PC-9 (cell line): ENCODE measurements around the gene FERMT1. TPM values are rescaled to one million over a fixed set of nuclear protein-coding genes. Genes with fewer than 3 reads are reported as not detected.

Source experiments
- BruUV-seq: library from RNA; stranded (reverse); fragments of 400-500 nt; replicated peaks from 2 replicates; lab custom pipeline; 2021; lab: Mats Ljungman, UMichigan
- CTCF ChIA-PET: fragments of 300-600 bp; sonication (Branson Sonifier 250); formaldehyde crosslinking; loops from one replicate; lab custom pipeline; 2022; ENCODE audit warnings: antibody characterized with exemption; lab: Charles Lee
- POLR2A ChIA-PET: fragments of 300-600 bp; sonication (Branson Sonifier 250); formaldehyde crosslinking; loops from one replicate; lab custom pipeline; 2022; ENCODE audit warnings: antibody characterized with exemption; ENCODE audit not compliant: unreplicated experiment; lab: Charles Lee
- DNase-seq, 2 experiments: peaks; one replicate each; pipeline versions ENCODE4 v3.0.0 to v3.0.0-alpha.2; 2015 to 2022; ENCODE audit warnings: mixed read lengths in 1 of 2
- H2AFZ ChIP-seq: fragments of 200-600 bp; sonication (generic); 2 replicates; pipeline ENCODE4 v1.8.1; 2017; ENCODE audit warnings: antibody characterized with exemption
- H3F3A ChIP-seq: fragments of 200-600 bp; sonication (generic); 2 replicates; pipeline ENCODE4 v1.8.1; 2017; ENCODE audit warnings: antibody characterized with exemption, mild to moderate bottlenecking, low read depth; ENCODE audit not compliant: insufficient read depth
- H3K27ac ChIP-seq: fragments of 200-600 bp; sonication (generic); 2 replicates; pipeline ENCODE4 v1.6.1; 2016; ENCODE audit warnings: mixed run types
- H3K27me3 ChIP-seq: fragments of 200-600 bp; sonication (generic); 2 replicates; pipeline ENCODE4 v1.6.1; 2016; ENCODE audit warnings: low read depth, mixed run types; ENCODE audit not compliant: insufficient read depth
- H3K36me3 ChIP-seq: fragments of 200-600 bp; sonication (generic); 2 replicates; pipeline ENCODE4 v1.6.1; 2016; ENCODE audit warnings: low read depth, mixed run types
- H3K4me1 ChIP-seq: fragments of 200-600 bp; sonication (generic); replicated peaks from 2 replicates; pipeline ENCODE4 v1.6.1; 2016; ENCODE audit warnings: mixed run types; ENCODE audit not compliant: insufficient read depth
- H3K4me2 ChIP-seq: fragments of 200-600 bp; sonication (generic); 2 replicates; pipeline ENCODE4 v1.6.1; 2017; ENCODE audit warnings: mixed run types
- H3K4me3 ChIP-seq: fragments of 200-600 bp; sonication (generic); 2 replicates; pipeline ENCODE4 v1.6.1; 2016; ENCODE audit warnings: mixed run types
- H3K79me2 ChIP-seq: fragments of 200-600 bp; sonication (generic); 2 replicates; pipeline ENCODE4 v1.6.1; 2017; ENCODE audit warnings: low read depth, mixed run types
- H3K9me2 ChIP-seq: fragments of 200-600 bp; sonication (generic); 2 replicates; pipeline ENCODE4 v1.8.1; 2017; ENCODE audit warnings: mild to moderate bottlenecking; ENCODE audit not compliant: insufficient read depth
- H3K9me3 ChIP-seq: fragments of 200-600 bp; sonication (generic); 2 replicates; pipeline ENCODE4 v1.8.1; 2016; ENCODE audit warnings: low read depth; ENCODE audit not compliant: insufficient read depth
- H4K20me1 ChIP-seq: fragments of 200-600 bp; sonication (generic); 2 replicates; pipeline ENCODE4 v1.8.1; 2017; ENCODE audit not compliant: insufficient read depth
- EZH2 ChIP-seq: fragments of 200-600 bp; sonication (generic); IDR thresholded peaks from 2 replicates; pipeline ENCODE4 v1.8.0; 2017; ENCODE audit warnings: antibody characterized with exemption, low read depth
- intact Hi-C: fragments of 100-400 bp; cut with micrococcal nuclease; formaldehyde crosslinking; loops from one replicate; pipeline ENCODE4 v1.10.0; 2022; ENCODE audit not compliant: unreplicated experiment
- total RNA-seq: library from RNA; stranded (reverse); gene quantifications from 2 replicates; pipeline ENCODE4 v1.2.3, GENCODE V29; 2021
- TF ChIP-seq, protein P1 (sequence below): fragments of 200-600 bp; sonication (generic); conservative IDR thresholded peaks from 2 replicates; pipeline ENCODE4 v1.6.1; 2017; ENCODE audit warnings: mixed run types, antibody characterized with exemption, mild to moderate bottlenecking, moderate library complexity

Gene FERMT1
- total RNA-seq, 1 experiment from 2014 or later = 20.6 TPM

DNA sequence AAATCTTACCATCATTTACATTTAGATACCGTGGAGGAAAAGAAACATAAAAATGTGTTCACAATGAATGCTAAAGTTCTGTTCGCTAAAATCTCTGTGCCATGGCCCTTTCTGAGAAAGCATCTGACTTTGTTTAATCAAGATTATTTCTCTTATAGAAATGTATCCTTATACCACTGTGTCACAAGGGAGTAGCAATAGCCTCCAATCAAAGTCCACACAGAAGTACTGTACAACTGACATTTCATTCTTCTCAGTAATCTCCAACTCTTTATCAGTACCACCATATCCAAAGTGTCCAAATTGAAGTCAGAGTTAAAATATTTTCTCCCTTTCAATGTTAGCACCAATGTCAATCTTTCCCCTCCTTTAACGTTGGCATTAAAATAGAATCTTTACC is 6.1 kb downstream of the FERMT1 start:
- intact Hi-C loops = no loop called here
- peaks cover 29% of the 10 kb centered on the region for H3K79me2 ChIP-seq
- H3F3A ChIP-seq = peaks cover 18% of the 10 kb centered on the region
- H3K27me3 ChIP-seq = no peaks in the 10 kb centered on the region
- H3K9me2 ChIP-seq = no peaks in the 10 kb centered on the region
- ChIA-PET POLR2A (no interaction called here), CTCF (no interaction called here)
- no peak for DNase-seq
- H3K4me1 ChIP-seq = peaks cover 23% of the 10 kb centered on the region
- H3K36me3 ChIP-seq = peaks cover 61% of the 10 kb centered on the region
- no peak overlapping the region for H3K27ac ChIP-seq
- no peak overlapping the region for H3K4me3 ChIP-seq
- no TSS peak for BruUV-seq
- no peaks in the 10 kb centered on the region for H4K20me1 ChIP-seq
- H3K9me3 ChIP-seq = peaks cover 13% of the 10 kb centered on the region
- no peak for TF ChIP-seq EZH2
- TF ChIP-seq, protein P1, sequence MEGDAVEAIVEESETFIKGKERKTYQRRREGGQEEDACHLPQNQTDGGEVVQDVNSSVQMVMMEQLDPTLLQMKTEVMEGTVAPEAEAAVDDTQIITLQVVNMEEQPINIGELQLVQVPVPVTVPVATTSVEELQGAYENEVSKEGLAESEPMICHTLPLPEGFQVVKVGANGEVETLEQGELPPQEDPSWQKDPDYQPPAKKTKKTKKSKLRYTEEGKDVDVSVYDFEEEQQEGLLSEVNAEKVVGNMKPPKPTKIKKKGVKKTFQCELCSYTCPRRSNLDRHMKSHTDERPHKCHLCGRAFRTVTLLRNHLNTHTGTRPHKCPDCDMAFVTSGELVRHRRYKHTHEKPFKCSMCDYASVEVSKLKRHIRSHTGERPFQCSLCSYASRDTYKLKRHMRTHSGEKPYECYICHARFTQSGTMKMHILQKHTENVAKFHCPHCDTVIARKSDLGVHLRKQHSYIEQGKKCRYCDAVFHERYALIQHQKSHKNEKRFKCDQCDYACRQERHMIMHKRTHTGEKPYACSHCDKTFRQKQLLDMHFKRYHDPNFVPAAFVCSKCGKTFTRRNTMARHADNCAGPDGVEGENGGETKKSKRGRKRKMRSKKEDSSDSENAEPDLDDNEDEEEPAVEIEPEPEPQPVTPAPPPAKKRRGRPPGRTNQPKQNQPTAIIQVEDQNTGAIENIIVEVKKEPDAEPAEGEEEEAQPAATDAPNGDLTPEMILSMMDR = no peak
- H2AFZ ChIP-seq = no peak overlapping the region
- H3K4me2 ChIP-seq = no peak overlapping the region

DNA sequence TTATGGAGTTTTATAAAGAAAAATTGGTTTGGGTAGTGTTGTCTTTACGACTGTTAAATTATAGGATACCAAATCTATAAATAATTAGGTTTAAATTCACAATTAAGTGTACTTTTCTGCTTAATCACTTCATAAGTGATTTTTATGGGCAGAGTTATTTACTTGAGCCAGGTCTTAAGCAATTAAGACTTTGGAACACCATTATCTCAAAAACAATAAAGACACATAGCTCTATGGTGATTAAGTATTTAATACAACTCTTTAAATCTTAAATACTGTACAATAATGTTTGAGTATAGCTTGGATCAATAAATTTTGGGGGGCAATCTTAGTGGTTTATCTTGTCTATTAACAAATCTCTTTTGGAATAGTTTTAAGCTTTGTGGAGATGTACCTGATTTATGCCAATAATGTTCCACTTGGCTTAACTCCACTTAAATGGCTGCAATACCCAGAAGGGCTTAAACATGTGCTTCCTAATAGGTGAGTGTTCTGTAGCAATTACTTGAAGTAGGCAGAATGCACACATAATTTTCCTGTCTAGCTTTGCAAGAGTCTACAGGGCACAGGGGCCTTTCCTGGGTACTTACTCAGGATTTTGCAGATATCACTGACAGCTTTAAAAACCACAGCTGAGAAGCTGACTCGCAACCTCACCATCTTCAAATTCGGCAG is 7.5 kb downstream of the FERMT1 start:
- peaks cover 6% of the 10 kb centered on the region; the same call in 1 of the 2 replicates for H3F3A ChIP-seq
- H3K27me3 ChIP-seq = no peaks in the 10 kb centered on the region
- H3K27ac ChIP-seq = no peak overlapping the region
- ChIA-PET CTCF (no interaction called here), POLR2A (interaction anchor here (0.6 to 0.7 kb wide), 2 partner anchors 280 to 418 kb away, joined by 3 to 4 read pairs; no protein-coding TSS in a partner anchor)
- H3K9me3 ChIP-seq = peaks cover 13% of the 10 kb centered on the region
- intact Hi-C loops = no loop called here
- H3K4me3 ChIP-seq = no peak overlapping the region
- H3K36me3 ChIP-seq = peaks cover 60% of the 10 kb centered on the region
- H3K4me1 ChIP-seq = peaks cover 9% of the 10 kb centered on the region; the same call in 1 of the 2 replicates
- H2AFZ ChIP-seq = no peak overlapping the region
- H3K9me2 ChIP-seq = no peaks in the 10 kb centered on the region
- BruUV-seq = no TSS peak
- H3K4me2 ChIP-seq = no peak overlapping the region
- DNase-seq = no peak
- peaks cover 15% of the 10 kb centered on the region for H3K79me2 ChIP-seq
- H4K20me1 ChIP-seq = no peaks in the 10 kb centered on the region
- TF ChIP-seq, protein P1 = no peak
- no peak for TF ChIP-seq EZH2

DNA sequence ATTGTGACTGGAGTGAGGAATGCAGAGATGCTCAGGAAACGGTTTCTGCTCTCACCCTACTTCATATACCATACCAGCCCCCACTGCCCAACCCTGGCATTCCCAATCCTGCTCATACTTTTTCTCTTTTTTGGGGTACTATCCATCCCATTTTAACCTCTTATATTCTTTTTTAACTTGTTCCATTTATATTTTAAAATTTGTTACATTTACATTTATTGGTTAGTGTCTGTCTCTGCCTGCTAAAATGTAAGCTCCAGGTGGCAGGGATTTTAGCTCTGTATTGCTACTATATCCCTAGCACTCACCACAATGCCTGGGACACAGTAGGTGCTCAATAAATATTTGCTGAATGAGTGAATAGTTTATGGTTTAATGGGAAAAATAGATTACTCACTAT is 8.1 kb downstream of the FERMT1 start:
- no peaks in the 10 kb centered on the region for H3K27me3 ChIP-seq
- H4K20me1 ChIP-seq = no peaks in the 10 kb centered on the region
- H3K9me3 ChIP-seq = peaks cover 13% of the 10 kb centered on the region
- H3K4me1 ChIP-seq = peaks cover 2% of the 10 kb centered on the region; the same call in 1 of the 2 replicates
- POLR2A ChIA-PET = interaction anchor here (0.7 kb wide), 1 partner anchor 419 kb away, joined by 3 read pairs; no protein-coding TSS in a partner anchor
- TF ChIP-seq, protein P1 = no peak
- no peak for TF ChIP-seq EZH2
- no peak overlapping the region for H3K27ac ChIP-seq
- no peaks in the 10 kb centered on the region for H3K9me2 ChIP-seq
- intact Hi-C loops = no loop called here
- no peak overlapping the region for H3K4me2 ChIP-seq
- H3K79me2 ChIP-seq = peaks cover 8% of the 10 kb centered on the region
- CTCF ChIA-PET = no interaction called here
- peaks cover 6% of the 10 kb centered on the region; the same call in 1 of the 2 replicates for H3F3A ChIP-seq
- DNase-seq = no peak
- no peak overlapping the region for H3K4me3 ChIP-seq
- peaks cover 63% of the 10 kb centered on the region for H3K36me3 ChIP-seq
- BruUV-seq = no TSS peak
- H2AFZ ChIP-seq = no peak overlapping the region
